ENCODE results near the gene HOGA1. TPM values are rescaled to one million over a fixed set of nuclear protein-coding genes. Genes with fewer than 3 reads are reported as not detected.
A peak's percentile ranks its signal among the peaks of the same experiment; 100 is the strongest.

The HOGA1 gene
- total and polyA plus RNA-seq, 8 donors: 7.2 to 20.5 (median 9.5) TPM

DNA sequence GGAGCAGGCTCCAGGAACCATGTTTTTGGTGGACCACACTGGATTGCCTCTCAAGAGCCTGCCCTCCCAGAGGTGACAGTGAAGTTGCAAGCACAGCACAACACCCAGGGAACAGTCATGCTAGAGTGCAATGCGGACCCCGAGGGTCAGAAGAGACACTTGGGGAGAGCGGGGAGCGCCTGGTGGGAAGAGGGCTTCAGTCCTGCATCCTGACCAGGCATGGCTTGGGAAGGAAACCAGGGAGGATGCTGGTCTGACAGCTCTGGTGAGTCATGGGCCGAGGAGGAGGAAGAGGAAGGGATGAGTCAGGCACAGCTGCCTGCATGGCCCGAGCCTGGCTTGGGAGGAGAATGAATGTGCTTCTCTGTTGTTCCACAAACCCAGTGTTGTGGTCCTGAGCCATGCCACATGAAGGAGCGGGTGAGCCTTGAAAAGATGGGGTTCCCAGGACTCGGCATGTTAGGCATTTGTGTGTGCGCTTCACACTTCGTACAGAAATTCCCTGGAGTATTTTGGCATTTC lies 41.1 kb upstream of the HOGA1 start:
- peak in 4 of 6 donors; percentile 23 to 61 (median 49) for DNase-seq
- TF ChIP-seq, protein P1, sequence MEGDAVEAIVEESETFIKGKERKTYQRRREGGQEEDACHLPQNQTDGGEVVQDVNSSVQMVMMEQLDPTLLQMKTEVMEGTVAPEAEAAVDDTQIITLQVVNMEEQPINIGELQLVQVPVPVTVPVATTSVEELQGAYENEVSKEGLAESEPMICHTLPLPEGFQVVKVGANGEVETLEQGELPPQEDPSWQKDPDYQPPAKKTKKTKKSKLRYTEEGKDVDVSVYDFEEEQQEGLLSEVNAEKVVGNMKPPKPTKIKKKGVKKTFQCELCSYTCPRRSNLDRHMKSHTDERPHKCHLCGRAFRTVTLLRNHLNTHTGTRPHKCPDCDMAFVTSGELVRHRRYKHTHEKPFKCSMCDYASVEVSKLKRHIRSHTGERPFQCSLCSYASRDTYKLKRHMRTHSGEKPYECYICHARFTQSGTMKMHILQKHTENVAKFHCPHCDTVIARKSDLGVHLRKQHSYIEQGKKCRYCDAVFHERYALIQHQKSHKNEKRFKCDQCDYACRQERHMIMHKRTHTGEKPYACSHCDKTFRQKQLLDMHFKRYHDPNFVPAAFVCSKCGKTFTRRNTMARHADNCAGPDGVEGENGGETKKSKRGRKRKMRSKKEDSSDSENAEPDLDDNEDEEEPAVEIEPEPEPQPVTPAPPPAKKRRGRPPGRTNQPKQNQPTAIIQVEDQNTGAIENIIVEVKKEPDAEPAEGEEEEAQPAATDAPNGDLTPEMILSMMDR (IDR thresholded peaks at IDR 0.05): no peak
- FAIRE-seq: no peak
- no peaks in the 10 kb centered on the region for H3K9me3 ChIP-seq
- intact Hi-C loops (cut with DNase I): loop anchor here in 1 of 3 donors (10.0 kb wide), 1 partner anchor 88 kb away; no protein-coding TSS in a partner anchor
- H3K27me3 ChIP-seq: no peaks in the 10 kb centered on the region
- peaks cover 0 to 12% (median 0%) of the 10 kb centered on the region in 3 donors for H3K4me1 ChIP-seq
- H3K27ac ChIP-seq: peak overlapping the region in 3 of 4 donors; percentile 16 to 68 (median 64)
- no peaks in the 10 kb centered on the region for H3K36me3 ChIP-seq
- peak; percentile 52 to 91 (median 78) for ATAC-seq
- no peak overlapping the region for H3K4me3 ChIP-seq
- WGBS, 2 donors: 74 to 78% methylated on average over 10 of the region's 10 CpGs

- FAIRE-seq (no peak), ATAC-seq (no peak), DNase-seq (peak in 1 of 6 donors; percentile 29)
- intact Hi-C loops (cut with DNase I): loop anchor here in 1 of 3 donors (10.0 kb wide), 1 partner anchor 92 kb away; no protein-coding TSS in a partner anchor
- Histone ChIP-seq H3K4me3 (no peak overlapping the region), H3K36me3 (no peaks in the 10 kb centered on the region), H3K4me1 (peaks cover 0 to 12% (median 0%) of the 10 kb centered on the region in 3 donors), H3K27me3 (no peaks in the 10 kb centered on the region), H3K27ac (no peak overlapping the region), H3K9me3 (no peaks in the 10 kb centered on the region)
- TF ChIP-seq, protein P1 (IDR thresholded peaks at IDR 0.05): no peak
- 82 to 86% methylated on average over 18 of the region's 18 CpGs for WGBS, 2 donors
Observed at GRCh38 chr10:97546456-97547270, 37.5 kb upstream of the HOGA1 start.

GRCh38 chr10:97547271-97547600 lies 37.0 kb upstream of the HOGA1 start:
- intact Hi-C loops (cut with DNase I): loop anchor here in 1 of 3 donors (10.0 kb wide), 1 partner anchor 92 kb away; no protein-coding TSS in a partner anchor

GRCh38 chr10:97547962-97548361 lies 36.2 kb upstream of the HOGA1 start:
- FAIRE-seq (no peak), ATAC-seq (no peak), DNase-seq (no peak)
- WGBS, 2 donors: 75 to 76% methylated on average over 4 of the region's 4 CpGs
- Histone ChIP-seq H3K4me1 (peaks cover 0 to under 1% (median 0%) of the 10 kb centered on the region in 3 donors), H3K4me3 (no peak overlapping the region), H3K27ac (no peak overlapping the region), H3K9me3 (no peaks in the 10 kb centered on the region), H3K27me3 (no peaks in the 10 kb centered on the region), H3K36me3 (no peaks in the 10 kb centered on the region)
- intact Hi-C loops (cut with DNase I): loop anchor here in 1 of 3 donors (10.0 kb wide), 1 partner anchor 93 kb away; no protein-coding TSS in a partner anchor
- TF ChIP-seq, protein P1 (IDR thresholded peaks at IDR 0.05): no peak

More at GRCh38 chr10:97547271-97547600, 37.0 kb upstream of the HOGA1 start:
- WGBS, 2 donors: 83% methylated on average over 4 of the region's 4 CpGs
- FAIRE-seq: no peak
- H3K36me3 ChIP-seq: no peaks in the 10 kb centered on the region
- no peak for ATAC-seq
- peaks cover 0 to 8% (median 0%) of the 10 kb centered on the region in 3 donors for H3K4me1 ChIP-seq
- H3K4me3 ChIP-seq: no peak overlapping the region
- TF ChIP-seq, protein P1 (IDR thresholded peaks at IDR 0.05): no peak
- H3K27ac ChIP-seq: no peak overlapping the region
- no peaks in the 10 kb centered on the region for H3K27me3 ChIP-seq
- H3K9me3 ChIP-seq: no peaks in the 10 kb centered on the region
- DNase-seq: no peak

Data from pancreas (tissue), 10 donors.